GM23338 (cell line): ENCODE data around the gene UGT1A10. TPM values are rescaled to one million over a fixed set of nuclear protein-coding genes. Genes with fewer than 3 reads are reported as not detected.

Experiments used
- ATAC-seq: fragments of 200-7000 bp; cut with Tn5 transposase; 3 replicates; pipeline ENCODE4 v1.9.1; 2020
- DNase-seq: peaks from one replicate; pipeline ENCODE4 v3.0.0-alpha.2; 2015; ENCODE audit warnings: low spot score
- H2AFZ ChIP-seq: fragments of 200-600 bp; sonication (generic); 2 replicates; pipeline ENCODE4 v1.8.0; 2016; ENCODE audit warnings: antibody characterized with exemption, mild to moderate bottlenecking, moderate library complexity
- H3F3A ChIP-seq: fragments of 200-600 bp; sonication (generic); replicated peaks from 2 replicates; pipeline ENCODE4 v1.8.0; 2017; ENCODE audit warnings: antibody characterized with exemption, mixed run types, low read depth
- H3K27ac ChIP-seq: fragments of 200-600 bp; sonication (generic); 2 replicates; pipeline ENCODE4 v1.6.1; 2016; ENCODE audit warnings: low read depth
- H3K27me3 ChIP-seq: fragments of 200-600 bp; sonication (generic); 2 replicates; pipeline ENCODE4 v1.8.0; 2016; ENCODE audit warnings: mild to moderate bottlenecking, mixed run types, moderate library complexity; ENCODE audit not compliant: insufficient read depth
- H3K36me3 ChIP-seq: fragments of 200-600 bp; sonication (generic); 2 replicates; pipeline ENCODE4 v1.8.0; 2016; ENCODE audit warnings: mild to moderate bottlenecking; ENCODE audit not compliant: insufficient read depth
- H3K4me1 ChIP-seq: fragments of 200-600 bp; sonication (generic); 2 replicates; pipeline ENCODE4 v1.8.0; 2016; ENCODE audit warnings: mild to moderate bottlenecking, moderate library complexity; ENCODE audit not compliant: insufficient read depth
- H3K4me2 ChIP-seq: fragments of 200-600 bp; sonication (generic); 2 replicates; pipeline ENCODE4 v1.7.1; 2017; ENCODE audit warnings: mixed run types
- H3K4me3 ChIP-seq: fragments of 200-600 bp; sonication (generic); 2 replicates; pipeline ENCODE4 v1.6.1; 2016; ENCODE audit warnings: mixed run types
- H3K79me2 ChIP-seq: fragments of 200-600 bp; sonication (generic); replicated peaks from 2 replicates; pipeline ENCODE4 v1.8.0; 2017; ENCODE audit warnings: mild to moderate bottlenecking; ENCODE audit not compliant: insufficient read depth
- H3K9me2 ChIP-seq: fragments of 200-600 bp; sonication (generic); 2 replicates; pipeline ENCODE4 v1.8.0; 2017; ENCODE audit not compliant: insufficient read depth
- H4K20me1 ChIP-seq: fragments of 200-600 bp; sonication (generic); replicated peaks from 2 replicates; pipeline ENCODE4 v1.8.0; 2017; ENCODE audit warnings: mild to moderate bottlenecking; ENCODE audit not compliant: insufficient read depth
- H3K27ac Mint-ChIP-seq: 2 replicates; pipeline ENCODE4 v1.8.0; 2020; ENCODE audit warnings: inconsistent platforms, mild to moderate bottlenecking, moderate library complexity, mixed read lengths
- H3K27me3 Mint-ChIP-seq: 3 replicates; pipeline ENCODE4 v1.8.0; 2022; ENCODE audit warnings: low read depth, mild to moderate bottlenecking, moderate library complexity, mixed read lengths, inconsistent platforms; ENCODE audit not compliant: insufficient read depth, poor library complexity
- H3K36me3 Mint-ChIP-seq: 3 replicates; pipeline ENCODE4 v1.8.0; 2021; ENCODE audit warnings: low read depth, mild to moderate bottlenecking, inconsistent platforms, moderate library complexity, mixed read lengths
- H3K4me1 Mint-ChIP-seq: 3 replicates; pipeline ENCODE4 v1.8.0; 2020; ENCODE audit warnings: mild to moderate bottlenecking, inconsistent platforms, mixed read lengths
- H3K4me3 Mint-ChIP-seq: 3 replicates; pipeline ENCODE4 v1.8.0; 2021; ENCODE audit warnings: moderate library complexity, mild to moderate bottlenecking, inconsistent platforms, mixed read lengths
- H3K9me3 Mint-ChIP-seq: 3 replicates; pipeline ENCODE4 v1.8.0; 2020; ENCODE audit warnings: moderate library complexity, mild to moderate bottlenecking, inconsistent platforms, mixed read lengths
- CREB1 ChIP-seq: fragments of 250-450 bp; sonication (Bioruptor Pico); IDR thresholded peaks from 2 replicates; pipeline ENCODE4 v1.5.0; 2020; ENCODE audit warnings: low read depth, mild to moderate bottlenecking, moderate library complexity
- EZH2 ChIP-seq: fragments of 200-600 bp; sonication (generic); IDR thresholded peaks from one replicate; pipeline ENCODE4 v1.8.0; 2017; ENCODE audit warnings: antibody characterized with exemption, mild to moderate bottlenecking, low read depth; ENCODE audit not compliant: unreplicated experiment
- EZH2phosphoT487 ChIP-seq: fragments of 200-600 bp; sonication (generic); IDR thresholded peaks from one replicate; pipeline ENCODE4 v1.8.1; 2018; ENCODE audit warnings: antibody characterized with exemption; ENCODE audit not compliant: unreplicated experiment
- NANOG ChIP-seq: IDR thresholded peaks from 2 replicates; pipeline ENCODE4 v1.6.1; 2016; ENCODE audit warnings: antibody characterized with exemption, borderline replicate concordance
- STAT1 ChIP-seq: IDR thresholded peaks from one replicate; pipeline ENCODE4 v1.6.1; 2016; ENCODE audit warnings: antibody characterized with exemption; ENCODE audit not compliant: unreplicated experiment
- ZNF114 ChIP-seq: fragments of 250-450 bp; sonication (Bioruptor Pico); IDR thresholded peaks from 2 replicates; pipeline ENCODE4 v1.5.0; 2020; ENCODE audit warnings: mild to moderate bottlenecking, moderate library complexity
- ZNF331 ChIP-seq: fragments of 250-450 bp; sonication (Bioruptor Pico); IDR thresholded peaks from 2 replicates; pipeline ENCODE4 v1.5.0; 2020; ENCODE audit warnings: low read depth, mild to moderate bottlenecking, moderate library complexity
- polyA plus RNA-seq: library from polyadenylated mRNA; unstranded; fragments of >200 nt; fragmentation: Nextera tagmentation; extraction: Ambion mirVana; gene quantifications from 2 replicates; pipeline ENCODE4 v1.2.1, GENCODE V29; 2016
- total RNA-seq: library from RNA; depleted of rRNA; stranded (reverse); fragments of >200 nt; shearing (Covaris generic); gene quantifications from 2 replicates; pipeline ENCODE4 v1.2.3, GENCODE V29; 2014
- TF ChIP-seq, protein P1 (sequence below): IDR thresholded peaks from 2 replicates; pipeline ENCODE4 v1.6.1; 2016; ENCODE audit warnings: antibody characterized with exemption
- TF ChIP-seq, protein P2 (sequence below): fragments of 250-450 bp; sonication (Bioruptor Pico); IDR thresholded peaks from 2 replicates; pipeline ENCODE4 v1.5.0; 2020; ENCODE audit warnings: mild to moderate bottlenecking, moderate library complexity

Gene UGT1A10
- total and polyA plus RNA-seq, 2 experiments from 2014 or later: not detected

DNA sequence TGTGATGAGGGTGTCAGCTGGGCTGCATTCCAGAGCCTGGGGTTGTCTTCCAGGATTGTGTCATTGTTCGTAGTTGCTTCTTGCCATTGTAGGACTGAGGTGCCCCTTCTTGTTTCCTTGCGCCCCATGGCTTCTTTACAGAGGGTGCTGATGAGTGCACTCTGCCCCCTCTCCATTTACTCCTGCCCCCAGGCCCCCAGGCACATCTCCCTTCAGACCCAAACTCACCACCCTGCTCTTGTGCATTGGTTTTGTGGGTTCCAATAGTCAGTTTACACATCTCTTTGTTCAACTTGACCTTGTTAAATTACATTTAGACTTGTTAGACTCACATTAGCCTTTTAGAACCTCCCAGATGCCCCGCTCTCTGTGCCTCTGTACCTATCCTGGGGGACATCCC lies 184.9 kb downstream of the UGT1A10 start (continued):
- no peak for TF ChIP-seq ZNF331 (CRISPR knock-in tag)
- TF ChIP-seq NANOG: no peak
- TF ChIP-seq, protein P1, sequence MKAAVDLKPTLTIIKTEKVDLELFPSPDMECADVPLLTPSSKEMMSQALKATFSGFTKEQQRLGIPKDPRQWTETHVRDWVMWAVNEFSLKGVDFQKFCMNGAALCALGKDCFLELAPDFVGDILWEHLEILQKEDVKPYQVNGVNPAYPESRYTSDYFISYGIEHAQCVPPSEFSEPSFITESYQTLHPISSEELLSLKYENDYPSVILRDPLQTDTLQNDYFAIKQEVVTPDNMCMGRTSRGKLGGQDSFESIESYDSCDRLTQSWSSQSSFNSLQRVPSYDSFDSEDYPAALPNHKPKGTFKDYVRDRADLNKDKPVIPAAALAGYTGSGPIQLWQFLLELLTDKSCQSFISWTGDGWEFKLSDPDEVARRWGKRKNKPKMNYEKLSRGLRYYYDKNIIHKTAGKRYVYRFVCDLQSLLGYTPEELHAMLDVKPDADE: no peak
- no peak for TF ChIP-seq CREB1
- no peak for TF ChIP-seq ZNF114 (CRISPR knock-in tag)

DNA sequence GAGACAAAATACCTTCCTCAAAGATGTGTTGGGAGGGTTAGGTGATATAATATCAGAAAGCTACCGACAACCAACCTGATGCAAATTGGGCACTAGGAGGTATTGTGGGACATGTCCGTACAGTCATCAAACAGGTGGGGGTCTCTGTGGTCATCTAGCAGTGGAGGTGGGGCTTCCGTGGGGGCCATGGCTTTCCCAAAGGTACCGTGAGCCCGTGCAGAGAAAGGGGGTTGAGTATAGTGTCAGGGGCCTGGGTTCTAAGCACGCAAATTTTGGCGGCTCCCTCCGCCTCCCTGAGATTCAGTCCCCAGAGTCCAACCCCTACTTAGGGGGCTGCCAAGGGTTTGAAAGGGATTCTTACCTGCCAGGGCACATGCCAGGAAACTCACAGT lies 185.5 kb downstream of the UGT1A10 start:
- H3K27me3 ChIP-seq: no peaks in the 10 kb centered on the region
- H3K36me3 ChIP-seq: no peaks in the 10 kb centered on the region
- H3K9me3 Mint-ChIP-seq: peaks cover 3% of the 10 kb centered on the region; the same call in 1 of the 3 replicates
- no peak for TF ChIP-seq ZNF114 (CRISPR knock-in tag)
- TF ChIP-seq EZH2: no peak
- TF ChIP-seq EZH2phosphoT487: no peak
- TF ChIP-seq, protein P2, sequence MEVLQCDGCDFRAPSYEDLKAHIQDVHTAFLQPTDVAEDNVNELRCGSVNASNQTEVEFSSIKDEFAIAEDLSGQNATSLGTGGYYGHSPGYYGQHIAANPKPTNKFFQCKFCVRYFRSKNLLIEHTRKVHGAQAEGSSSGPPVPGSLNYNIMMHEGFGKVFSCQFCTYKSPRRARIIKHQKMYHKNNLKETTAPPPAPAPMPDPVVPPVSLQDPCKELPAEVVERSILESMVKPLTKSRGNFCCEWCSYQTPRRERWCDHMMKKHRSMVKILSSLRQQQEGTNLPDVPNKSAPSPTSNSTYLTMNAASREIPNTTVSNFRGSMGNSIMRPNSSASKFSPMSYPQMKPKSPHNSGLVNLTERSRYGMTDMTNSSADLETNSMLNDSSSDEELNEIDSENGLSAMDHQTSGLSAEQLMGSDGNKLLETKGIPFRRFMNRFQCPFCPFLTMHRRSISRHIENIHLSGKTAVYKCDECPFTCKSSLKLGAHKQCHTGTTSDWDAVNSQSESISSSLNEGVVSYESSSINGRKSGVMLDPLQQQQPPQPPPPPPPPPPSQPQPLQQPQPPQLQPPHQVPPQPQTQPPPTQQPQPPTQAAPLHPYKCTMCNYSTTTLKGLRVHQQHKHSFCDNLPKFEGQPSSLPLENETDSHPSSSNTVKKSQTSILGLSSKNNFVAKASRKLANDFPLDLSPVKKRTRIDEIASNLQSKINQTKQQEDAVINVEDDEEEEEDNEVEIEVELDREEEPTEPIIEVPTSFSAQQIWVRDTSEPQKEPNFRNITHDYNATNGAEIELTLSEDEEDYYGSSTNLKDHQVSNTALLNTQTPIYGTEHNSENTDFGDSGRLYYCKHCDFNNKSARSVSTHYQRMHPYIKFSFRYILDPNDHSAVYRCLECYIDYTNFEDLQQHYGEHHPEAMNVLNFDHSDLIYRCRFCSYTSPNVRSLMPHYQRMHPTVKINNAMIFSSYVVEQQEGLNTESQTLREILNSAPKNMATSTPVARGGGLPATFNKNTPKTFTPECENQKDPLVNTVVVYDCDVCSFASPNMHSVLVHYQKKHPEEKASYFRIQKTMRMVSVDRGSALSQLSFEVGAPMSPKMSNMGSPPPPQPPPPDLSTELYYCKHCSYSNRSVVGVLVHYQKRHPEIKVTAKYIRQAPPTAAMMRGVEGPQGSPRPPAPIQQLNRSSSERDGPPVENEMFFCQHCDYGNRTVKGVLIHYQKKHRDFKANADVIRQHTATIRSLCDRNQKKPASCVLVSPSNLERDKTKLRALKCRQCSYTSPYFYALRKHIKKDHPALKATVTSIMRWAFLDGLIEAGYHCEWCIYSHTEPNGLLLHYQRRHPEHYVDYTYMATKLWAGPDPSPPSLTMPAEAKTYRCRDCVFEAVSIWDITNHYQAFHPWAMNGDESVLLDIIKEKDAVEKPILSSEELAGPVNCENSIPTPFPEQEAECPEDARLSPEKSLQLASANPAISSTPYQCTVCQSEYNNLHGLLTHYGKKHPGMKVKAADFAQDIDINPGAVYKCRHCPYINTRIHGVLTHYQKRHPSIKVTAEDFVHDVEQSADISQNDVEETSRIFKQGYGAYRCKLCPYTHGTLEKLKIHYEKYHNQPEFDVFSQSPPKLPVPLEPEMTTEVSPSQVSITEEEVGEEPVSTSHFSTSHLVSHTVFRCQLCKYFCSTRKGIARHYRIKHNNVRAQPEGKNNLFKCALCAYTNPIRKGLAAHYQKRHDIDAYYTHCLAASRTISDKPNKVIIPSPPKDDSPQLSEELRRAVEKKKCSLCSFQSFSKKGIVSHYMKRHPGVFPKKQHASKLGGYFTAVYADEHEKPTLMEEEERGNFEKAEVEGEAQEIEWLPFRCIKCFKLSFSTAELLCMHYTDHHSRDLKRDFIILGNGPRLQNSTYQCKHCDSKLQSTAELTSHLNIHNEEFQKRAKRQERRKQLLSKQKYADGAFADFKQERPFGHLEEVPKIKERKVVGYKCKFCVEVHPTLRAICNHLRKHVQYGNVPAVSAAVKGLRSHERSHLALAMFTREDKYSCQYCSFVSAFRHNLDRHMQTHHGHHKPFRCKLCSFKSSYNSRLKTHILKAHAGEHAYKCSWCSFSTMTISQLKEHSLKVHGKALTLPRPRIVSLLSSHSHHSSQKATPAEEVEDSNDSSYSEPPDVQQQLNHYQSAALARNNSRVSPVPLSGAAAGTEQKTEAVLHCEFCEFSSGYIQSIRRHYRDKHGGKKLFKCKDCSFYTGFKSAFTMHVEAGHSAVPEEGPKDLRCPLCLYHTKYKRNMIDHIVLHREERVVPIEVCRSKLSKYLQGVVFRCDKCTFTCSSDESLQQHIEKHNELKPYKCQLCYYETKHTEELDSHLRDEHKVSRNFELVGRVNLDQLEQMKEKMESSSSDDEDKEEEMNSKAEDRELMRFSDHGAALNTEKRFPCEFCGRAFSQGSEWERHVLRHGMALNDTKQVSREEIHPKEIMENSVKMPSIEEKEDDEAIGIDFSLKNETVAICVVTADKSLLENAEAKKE (CRISPR knock-in tag): no peak
- no peak for TF ChIP-seq STAT1
- H3K79me2 ChIP-seq: no peaks in the 10 kb centered on the region
- peaks cover 15% of the 10 kb centered on the region for H3K27me3 Mint-ChIP-seq
- no peak for DNase-seq
- no peaks in the 10 kb centered on the region for H3K9me2 ChIP-seq
- no peak overlapping the region for H3K4me3 ChIP-seq
- no peaks in the 10 kb centered on the region for H3K4me1 ChIP-seq
- no peak overlapping the region for H3K4me2 ChIP-seq
- no peak for ATAC-seq
- H4K20me1 ChIP-seq: no peaks in the 10 kb centered on the region
- H3K27ac Mint-ChIP-seq: no peak overlapping the region
- peaks cover 3% of the 10 kb centered on the region; the same call in 2 of the 3 replicates for H3K4me1 Mint-ChIP-seq
- H3K27ac ChIP-seq: no peak overlapping the region
- H3K36me3 Mint-ChIP-seq: no peaks in the 10 kb centered on the region
- no peak overlapping the region for H2AFZ ChIP-seq
- no peak overlapping the region for H3K4me3 Mint-ChIP-seq
- H3F3A ChIP-seq: no peaks in the 10 kb centered on the region
